Upper lobe of left lung (tissue), 6 donors: ENCODE results near the gene SFTA2. TPM values are rescaled to one million over a fixed set of nuclear protein-coding genes. Genes with fewer than 3 reads are reported as not detected.

Source experiments
- ATAC-seq, 2 donors: fragments of 200-7000 bp; cut with Tn5 transposase; one replicate each; pipeline ENCODE4 v1.9.1; 2022; ENCODE audit warnings: mild to moderate bottlenecking in 2 of 2, moderate library complexity in 2 of 2; ENCODE audit not compliant: low FRiP score in 2 of 2
- DNase-seq, 2 donors: peaks; one replicate each; pipeline ENCODE4 v3.0.0-alpha.2; 2019 to 2020
- H3K27ac ChIP-seq, 4 donors: fragments of 200-600 bp; sonication (generic); one replicate each; pipeline ENCODE4 v1.5.1; 2016 to 2019
- H3K27me3 ChIP-seq, 4 donors: fragments of 200-600 bp; sonication (generic); one replicate each; pipeline ENCODE4 v1.5.1; 2017 to 2019
- H3K36me3 ChIP-seq, 4 donors: fragments of 200-600 bp; sonication (generic); one replicate each; pipeline ENCODE4 v1.5.1; 2016 to 2019
- H3K4me1 ChIP-seq, 4 donors: fragments of 200-600 bp; sonication (generic); one replicate each; pipeline ENCODE4 v1.5.1; 2018 to 2019
- H3K4me3 ChIP-seq, 4 donors: fragments of 200-600 bp; sonication (generic); one replicate each; pipeline ENCODE4 v1.5.1; 2017 to 2019; ENCODE audit warnings: mild to moderate bottlenecking in 2 of 4, moderate library complexity in 1 of 4
- H3K9me3 ChIP-seq, 4 donors: fragments of 200-600 bp; sonication (generic); one replicate each; pipeline ENCODE4 v1.5.1; 2018 to 2019
- EP300 ChIP-seq, 4 donors: sonication (generic); formaldehyde crosslinking; IDR thresholded peaks; one replicate each; pipeline ENCODE4 v1.5.1; 2017; ENCODE audit warnings: antibody characterized with exemption in 4 of 4, control low read depth in 2 of 4
- POLR2A ChIP-seq, 4 donors: fragments of 450-650 bp; IDR thresholded peaks; one replicate each; pipeline ENCODE4 v1.5.1; 2016 to 2017; ENCODE audit warnings: antibody characterized with exemption in 4 of 4, mild to moderate bottlenecking in 2 of 4
- POLR2AphosphoS5 ChIP-seq, 2 donors: sonication (generic); formaldehyde crosslinking; IDR thresholded peaks; one replicate each; pipeline ENCODE4 v1.5.1; 2017; ENCODE audit warnings: antibody characterized with exemption in 2 of 2
- WGBS, 2 donors: methylation state at CpG; one replicate each; pipeline ENCODE4 v1.1.5; 2017 to 2018; 5-methylcytosine and 5-hydroxymethylcytosine counted together
- total RNA-seq, 6 donors: library from RNA; depleted of rRNA in 4 of 6; stranded (reverse); fragments of >200 nt in 4 of 6; gene quantifications; one replicate each; pipeline versions ENCODE4 v1.1.0 to v1.2.1, GENCODE V29; 2016 to 2021
- TF ChIP-seq, protein P1 (sequence below), 6 experiments: fragments of 450-650 bp in 4 of 6; fragments of 200-600 bp in 2 of 6; sonication (generic) in 2 of 6; IDR thresholded peaks; one replicate each; pipeline ENCODE4 v1.5.1; 2016 to 2019; ENCODE audit warnings: antibody characterized with exemption in 6 of 6
- donor health status: DM: no; HTN: no; CAD: no; lungs with moderate emphysema.
- donor health status: DM: no; HTN: yes; CAD: no; lungs with severe emphysema.

Gene SFTA2
- total RNA-seq, 6 donors from 2014 or later, result 80.7 to 511 (median 229) TPM

DNA sequence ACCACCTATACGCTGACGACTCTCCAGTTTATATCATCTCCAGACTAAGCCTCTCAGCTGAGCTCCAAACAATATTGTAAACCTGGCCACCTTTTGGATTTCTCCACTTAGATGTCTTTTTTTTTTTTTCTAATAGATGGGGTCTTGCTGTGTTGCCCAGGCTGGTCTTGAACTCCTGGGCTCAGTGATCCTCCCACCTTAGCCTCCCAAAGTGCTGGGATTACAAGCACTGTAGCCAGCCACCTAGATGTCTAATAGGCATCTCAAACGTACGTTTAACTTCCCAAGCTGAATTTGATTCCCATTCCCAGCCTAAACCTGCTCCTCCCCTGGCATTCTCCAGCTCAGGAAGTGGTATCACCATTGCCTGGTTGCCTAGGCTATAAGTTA lies 42.5 kb downstream of the SFTA2 start:
- Histone ChIP-seq H3K36me3 (peaks cover 3 to 46% (median 34%) of the 10 kb centered on the region in 4 donors), H3K27ac (no peak overlapping the region), H3K9me3 (no peaks in the 10 kb centered on the region), H3K27me3 (no peaks in the 10 kb centered on the region), H3K4me3 (no peak overlapping the region), H3K4me1 (peaks cover 16 to 26% (median 23%) of the 10 kb centered on the region in 4 donors)
- ATAC-seq, result no peak
- no peak for DNase-seq
- WGBS, 2 donors, result 78 to 82% methylated on average over 4 of the region's 4 CpGs
- TF ChIP-seq POLR2A (IDR thresholded peaks at IDR 0.05) (no peak), EP300 (IDR thresholded peaks at IDR 0.05) (no peak), POLR2AphosphoS5 (IDR thresholded peaks at IDR 0.05) (no peak)
- TF ChIP-seq, protein P1, sequence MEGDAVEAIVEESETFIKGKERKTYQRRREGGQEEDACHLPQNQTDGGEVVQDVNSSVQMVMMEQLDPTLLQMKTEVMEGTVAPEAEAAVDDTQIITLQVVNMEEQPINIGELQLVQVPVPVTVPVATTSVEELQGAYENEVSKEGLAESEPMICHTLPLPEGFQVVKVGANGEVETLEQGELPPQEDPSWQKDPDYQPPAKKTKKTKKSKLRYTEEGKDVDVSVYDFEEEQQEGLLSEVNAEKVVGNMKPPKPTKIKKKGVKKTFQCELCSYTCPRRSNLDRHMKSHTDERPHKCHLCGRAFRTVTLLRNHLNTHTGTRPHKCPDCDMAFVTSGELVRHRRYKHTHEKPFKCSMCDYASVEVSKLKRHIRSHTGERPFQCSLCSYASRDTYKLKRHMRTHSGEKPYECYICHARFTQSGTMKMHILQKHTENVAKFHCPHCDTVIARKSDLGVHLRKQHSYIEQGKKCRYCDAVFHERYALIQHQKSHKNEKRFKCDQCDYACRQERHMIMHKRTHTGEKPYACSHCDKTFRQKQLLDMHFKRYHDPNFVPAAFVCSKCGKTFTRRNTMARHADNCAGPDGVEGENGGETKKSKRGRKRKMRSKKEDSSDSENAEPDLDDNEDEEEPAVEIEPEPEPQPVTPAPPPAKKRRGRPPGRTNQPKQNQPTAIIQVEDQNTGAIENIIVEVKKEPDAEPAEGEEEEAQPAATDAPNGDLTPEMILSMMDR (IDR thresholded peaks at IDR 0.05), result no peak

DNA sequence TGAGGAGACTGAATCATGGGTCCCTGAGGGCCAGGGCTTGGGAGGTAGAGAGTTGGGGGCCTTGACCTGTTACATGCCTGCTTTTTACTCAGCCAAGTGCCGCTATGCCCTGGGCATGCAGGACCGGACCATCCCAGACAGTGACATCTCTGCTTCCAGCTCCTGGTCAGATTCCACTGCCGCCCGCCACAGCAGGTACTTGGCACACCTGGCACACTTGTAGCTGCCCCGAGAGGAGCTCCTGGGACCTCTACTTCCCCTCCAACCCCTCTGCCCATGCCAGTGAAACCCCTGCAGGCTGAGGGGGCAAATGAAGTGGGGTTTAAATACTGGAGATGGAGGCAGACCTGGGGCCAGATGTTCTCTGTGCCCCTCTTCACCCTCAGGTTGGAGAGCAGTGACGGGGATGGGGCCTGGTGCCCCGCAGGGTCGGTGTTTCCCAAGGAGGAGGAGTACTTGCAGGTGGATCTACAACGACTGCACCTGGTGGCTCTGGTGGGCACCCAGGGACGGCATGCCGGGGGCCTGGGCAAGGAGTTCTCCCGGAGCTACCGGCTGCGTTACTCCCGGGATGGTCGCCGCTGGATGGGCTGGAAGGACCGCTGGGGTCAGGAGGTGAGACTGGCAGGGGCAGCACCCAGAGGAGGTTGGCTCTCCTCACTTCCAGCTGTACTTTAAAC lies 43.0 kb downstream of the SFTA2 start:
- Histone ChIP-seq H3K27me3 (no peaks in the 10 kb centered on the region), H3K4me3 (no peak overlapping the region), H3K27ac (no peak overlapping the region), H3K4me1 (peaks cover 16 to 27% (median 23%) of the 10 kb centered on the region in 4 donors), H3K36me3 (peaks cover 3 to 41% (median 32%) of the 10 kb centered on the region in 4 donors), H3K9me3 (no peaks in the 10 kb centered on the region)
- DNase-seq (peak in 1 of 2 donors; percentile 71), ATAC-seq (no peak)
- WGBS, 2 donors, result 88 to 93% methylated on average over 12 to 18 of the region's 18 CpGs
- TF ChIP-seq EP300 (IDR thresholded peaks at IDR 0.05) (no peak), POLR2A (IDR thresholded peaks at IDR 0.05) (no peak), POLR2AphosphoS5 (IDR thresholded peaks at IDR 0.05) (no peak)
- TF ChIP-seq, protein P1 (IDR thresholded peaks at IDR 0.05), result no peak

DNA sequence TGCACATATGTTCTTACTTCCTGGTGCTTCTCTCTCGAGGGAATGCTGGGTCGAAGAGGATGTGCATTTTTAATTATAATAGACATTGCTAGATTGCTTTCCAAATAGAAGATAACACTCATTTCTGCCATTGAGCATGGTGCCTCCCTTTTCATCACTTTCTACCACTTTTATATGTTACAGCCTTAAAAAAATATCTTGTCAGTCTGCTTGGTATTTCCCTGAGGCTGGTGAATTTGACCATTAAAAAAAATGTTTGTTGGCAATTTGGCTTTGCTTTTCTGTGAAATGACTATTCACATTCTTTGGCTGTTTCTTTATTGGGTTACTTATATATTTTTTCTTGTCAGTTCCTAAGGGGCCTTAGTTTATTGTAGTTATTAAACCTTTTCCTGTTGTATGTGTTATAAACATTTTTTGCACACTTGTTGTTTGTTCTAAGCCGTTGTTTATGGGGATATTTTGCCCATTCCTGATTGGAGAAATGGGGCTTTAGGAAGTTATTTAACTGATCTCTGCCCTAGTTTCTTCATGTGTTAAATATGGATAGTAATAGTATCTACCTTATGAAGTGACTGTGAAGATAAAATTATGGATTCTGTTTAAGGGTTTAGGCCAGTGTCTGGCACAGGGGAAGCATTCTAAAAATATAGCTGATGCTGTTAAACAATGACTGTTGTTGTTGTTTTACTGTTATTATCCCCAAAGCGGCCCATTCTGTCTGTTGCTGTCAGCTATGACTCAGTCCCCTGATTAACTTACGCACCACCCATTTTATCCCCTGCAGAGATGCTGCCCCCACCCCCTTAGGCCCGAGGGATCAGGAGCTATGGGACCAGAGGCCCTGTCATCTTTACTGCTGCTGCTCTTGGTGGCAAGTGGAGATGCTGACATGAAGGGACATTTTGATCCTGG lies 43.8 kb downstream of the SFTA2 start:
- ATAC-seq (no peak), DNase-seq (no peak)
- peaks cover 19 to 33% (median 27%) of the 10 kb centered on the region in 4 donors for H3K4me1 ChIP-seq
- H3K4me3 ChIP-seq, result no peak overlapping the region
- peaks cover 3 to 35% (median 25%) of the 10 kb centered on the region in 4 donors for H3K36me3 ChIP-seq
- 65 to 70% methylated on average over 6 of the region's 6 CpGs for WGBS, 2 donors
- H3K27me3 ChIP-seq, result no peaks in the 10 kb centered on the region
- H3K9me3 ChIP-seq, result no peaks in the 10 kb centered on the region
- TF ChIP-seq, protein P1 (IDR thresholded peaks at IDR 0.05), result no peak
- TF ChIP-seq POLR2AphosphoS5 (IDR thresholded peaks at IDR 0.05) (no peak), EP300 (IDR thresholded peaks at IDR 0.05) (no peak), POLR2A (IDR thresholded peaks at IDR 0.05) (no peak)
- no peak overlapping the region for H3K27ac ChIP-seq

DNA sequence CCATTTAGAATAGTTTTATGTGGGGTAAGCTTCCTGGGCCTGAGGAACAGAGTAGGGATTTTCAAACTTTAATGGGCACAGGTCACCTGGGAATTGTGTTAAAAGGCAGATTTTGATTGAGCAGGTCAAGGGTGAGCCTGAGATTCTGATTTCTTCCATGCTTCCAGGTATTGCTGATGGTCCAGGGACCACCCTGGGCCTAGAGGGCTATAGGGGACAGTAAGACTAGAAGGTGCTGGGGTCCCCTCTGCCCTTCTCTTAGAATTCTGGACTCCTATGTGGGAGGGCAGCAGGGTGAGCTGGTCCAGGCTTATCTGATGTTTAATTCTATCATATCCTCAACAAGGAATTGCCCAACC lies 45.1 kb downstream of the SFTA2 start:
- H3K4me1 ChIP-seq, result peaks cover 28 to 44% (median 34%) of the 10 kb centered on the region in 4 donors
- TF ChIP-seq POLR2A (IDR thresholded peaks at IDR 0.05) (no peak), POLR2AphosphoS5 (IDR thresholded peaks at IDR 0.05) (no peak), EP300 (IDR thresholded peaks at IDR 0.05) (no peak)
- TF ChIP-seq, protein P1 (IDR thresholded peaks at IDR 0.05), result no peak
- no peak for DNase-seq

More for the DNA sequence above, 45.1 kb downstream of the SFTA2 start:
- Histone ChIP-seq H3K4me3 (no peak overlapping the region), H3K36me3 (peaks cover 3 to 26% (median 14%) of the 10 kb centered on the region in 4 donors), H3K27me3 (no peaks in the 10 kb centered on the region), H3K27ac (peak overlapping the region; percentile 77 to 89 (median 83)), H3K9me3 (no peaks in the 10 kb centered on the region)
- ATAC-seq, result no peak
